HG02798 (cell line): Measurements from ENCODE around the gene APOBR.
"Not testable (repeated sequence)": the region's sequence is repeated elsewhere in the genome, so short reads cannot be mapped to it uniquely, and the experiment has no call there.

Experiments used
- ATAC-seq: cut with Tn5 transposase; IDR thresholded peaks from one replicate; pipeline ENCODE4 v1.9.1; 2021; ENCODE audit warnings: mild to moderate bottlenecking; ENCODE audit not compliant: unreplicated experiment, poor library complexity

Gene APOBR

GRCh38 chr16:28494121-28494851 is at the start of gene APOBR:
Gene APOBR, plus strand, starts transcription at chr16:28494643. Its CDS starts 39 bp downstream, at chr16:28494682.
- ATAC-seq = peak; percentile 33

- not testable (repeated sequence) for ATAC-seq
Measured at GRCh38 chr16:28446388-28446787, 48.1 kb upstream of the APOBR start.

- not testable (repeated sequence) for ATAC-seq
Measured at GRCh38 chr16:28447081-28447480, 47.4 kb upstream of the APOBR start.

GRCh38 chr16:28473714-28474265 is 20.7 kb upstream of the APOBR start:
- no peak for ATAC-seq

- no peak for ATAC-seq
Measured at GRCh38 chr16:28475221-28475620, 19.2 kb upstream of the APOBR start.

- no peak for ATAC-seq
Measured at GRCh38 chr16:28477311-28477920, 17.0 kb upstream of the APOBR start.

- no peak for ATAC-seq
Measured at GRCh38 chr16:28478506-28479180, 15.8 kb upstream of the APOBR start.

- no peak for ATAC-seq
Measured at GRCh38 chr16:28482026-28482425, 12.4 kb upstream of the APOBR start.

GRCh38 chr16:28483361-28483760 is 11.1 kb upstream of the APOBR start:
- ATAC-seq = not testable (repeated sequence)

GRCh38 chr16:28486266-28486665 is 8.2 kb upstream of the APOBR start:
- ATAC-seq = no peak

GRCh38 chr16:28491230-28491969 is 3.0 kb upstream of the APOBR start:
- peak; percentile 6 for ATAC-seq

GRCh38 chr16:28491970-28492474 is 2.4 kb upstream of the APOBR start, which contains the start of gene CLN3:
Gene CLN3, minus strand, starts transcription at chr16:28492074. Its CDS starts 315 bp downstream, at chr16:28491759.
- peak; percentile 81 for ATAC-seq

- no peak for ATAC-seq
Measured at GRCh38 chr16:28492511-28492910, 1.9 kb upstream of the APOBR start.

- no peak for ATAC-seq
Measured at GRCh38 chr16:28495098-28495793, 803 bp downstream of the APOBR start.

- no peak for ATAC-seq
Measured at GRCh38 chr16:28495795-28496749, 1.6 kb downstream of the APOBR start.

- no peak for ATAC-seq
Measured at GRCh38 chr16:28496844-28497243, 2.4 kb downstream of the APOBR start.

GRCh38 chr16:28497386-28497785 is 2.9 kb downstream of the APOBR start:
- no peak for ATAC-seq

GRCh38 chr16:28497861-28498599 is 3.6 kb downstream of the APOBR start:
- ATAC-seq = no peak
